H7 (cell line): Measurements from ENCODE around the gene FBXL3. TPM values are rescaled to one million over a fixed set of nuclear protein-coding genes. Genes with fewer than 3 reads are reported as not detected.

Experiments
- DNase-seq: peaks from one replicate; pipeline ENCODE4 v3.0.0; 2012
- H3K27me3 ChIP-seq: 2 replicates; pipeline ENCODE4 v1.6.0; 2011; ENCODE audit warnings: mild to moderate bottlenecking, low read length; ENCODE audit not compliant: control insufficient read depth, insufficient read depth
- H3K36me3 ChIP-seq: replicated peaks from 2 replicates; pipeline ENCODE4 v1.5.1; 2011; ENCODE audit warnings: low read length; ENCODE audit not compliant: control insufficient read depth, insufficient read depth
- H3K4me3 ChIP-seq: 2 replicates; pipeline ENCODE4 v1.5.1; 2011; ENCODE audit warnings: low read depth, mild to moderate bottlenecking, control low read depth, low read length, moderate library complexity; ENCODE audit not compliant: insufficient read depth
- total RNA-seq: library from RNA; depleted of rRNA; stranded (reverse); fragments of >200 nt; shearing (Covaris generic); gene quantifications from 2 replicates; pipeline ENCODE4 v1.2.3, GENCODE V29; 2014

The FBXL3 gene
- total RNA-seq, 1 experiment from 2014 or later, result 13.8 TPM

GRCh38 chr13:77038907-77039480 lies 12.0 kb upstream of the FBXL3 start:
- H3K36me3 ChIP-seq, result no peaks in the 10 kb centered on the region
- H3K27me3 ChIP-seq, result no peaks in the 10 kb centered on the region
- DNase-seq, result no peak
- no peak overlapping the region for H3K4me3 ChIP-seq

- no peak overlapping the region for H3K4me3 ChIP-seq
- H3K36me3 ChIP-seq, result no peaks in the 10 kb centered on the region
- no peak for DNase-seq
- no peaks in the 10 kb centered on the region for H3K27me3 ChIP-seq
These were observed 9.3 kb upstream of the FBXL3 start for GRCh38 chr13:77036279-77036678.

GRCh38 chr13:77034881-77035280 lies 7.9 kb upstream of the FBXL3 start:
- no peaks in the 10 kb centered on the region for H3K27me3 ChIP-seq
- no peaks in the 10 kb centered on the region for H3K36me3 ChIP-seq
- H3K4me3 ChIP-seq, result no peak overlapping the region
- no peak for DNase-seq

- no peaks in the 10 kb centered on the region for H3K36me3 ChIP-seq
- DNase-seq, result no peak
- no peak overlapping the region for H3K4me3 ChIP-seq
- H3K27me3 ChIP-seq, result no peaks in the 10 kb centered on the region
These were observed 6.9 kb upstream of the FBXL3 start for GRCh38 chr13:77033717-77034302.

- no peak for DNase-seq
- no peaks in the 10 kb centered on the region for H3K36me3 ChIP-seq
- H3K27me3 ChIP-seq, result no peaks in the 10 kb centered on the region
- no peak overlapping the region for H3K4me3 ChIP-seq
These were observed 4.8 kb upstream of the FBXL3 start for GRCh38 chr13:77031656-77032243.

- no peak overlapping the region for H3K4me3 ChIP-seq
- H3K27me3 ChIP-seq, result no peaks in the 10 kb centered on the region
- DNase-seq, result no peak
- H3K36me3 ChIP-seq, result no peaks in the 10 kb centered on the region
These were observed 2.5 kb upstream of the FBXL3 start for GRCh38 chr13:77029436-77029835.

- Histone ChIP-seq H3K36me3 (no peaks in the 10 kb centered on the region), H3K27me3 (no peaks in the 10 kb centered on the region), H3K4me3 (no peak overlapping the region)
- no peak for DNase-seq
These were observed 1.2 kb upstream of the FBXL3 start for GRCh38 chr13:77028202-77028601.

- Histone ChIP-seq H3K4me3 (peak overlapping the region; percentile 73), H3K36me3 (no peaks in the 10 kb centered on the region), H3K27me3 (no peaks in the 10 kb centered on the region)
- peak; percentile 76 for DNase-seq
These were observed 601 bp downstream of the FBXL3 start for GRCh38 chr13:77026255-77026860.

- no peaks in the 10 kb centered on the region for H3K36me3 ChIP-seq
- H3K4me3 ChIP-seq, result no peak overlapping the region
- no peak for DNase-seq
- H3K27me3 ChIP-seq, result no peaks in the 10 kb centered on the region
These were observed 4.6 kb downstream of the FBXL3 start for GRCh38 chr13:77022341-77022740.

- H3K36me3 ChIP-seq, result 0 out of 2 replicates have a peak, but pooled peaks cover 4% of the 10 kb centered on the region
- no peak for DNase-seq
- no peaks in the 10 kb centered on the region for H3K27me3 ChIP-seq
- no peak overlapping the region for H3K4me3 ChIP-seq
These were observed 7.2 kb downstream of the FBXL3 start for GRCh38 chr13:77019756-77020155.

GRCh38 chr13:77016888-77017623 lies 9.9 kb downstream of the FBXL3 start:
- no peaks in the 10 kb centered on the region for H3K27me3 ChIP-seq
- no peak for DNase-seq
- H3K36me3 ChIP-seq, result peaks cover 6% of the 10 kb centered on the region
- no peak overlapping the region for H3K4me3 ChIP-seq

- no peak for DNase-seq
- Histone ChIP-seq H3K36me3 (peaks cover 6% of the 10 kb centered on the region), H3K4me3 (no peak overlapping the region), H3K27me3 (no peaks in the 10 kb centered on the region)
These were observed 10.6 kb downstream of the FBXL3 start for GRCh38 chr13:77016251-77016812.

- DNase-seq, result no peak
- H3K4me3 ChIP-seq, result no peak overlapping the region
- no peaks in the 10 kb centered on the region for H3K27me3 ChIP-seq
- peaks cover 6% of the 10 kb centered on the region for H3K36me3 ChIP-seq
These were observed 11.9 kb downstream of the FBXL3 start for GRCh38 chr13:77014906-77015685.
